ENCODE data around the gene APOC3. TPM values are rescaled to one million over a fixed set of nuclear protein-coding genes. Genes with fewer than 3 reads are reported as not detected.

APOC3 gene
- total and polyA plus RNA-seq, 9 of the 15 experiments (the other 6 are each of a cell fraction or from before 2014, with no cell fraction given): 1.1 TPM; not detected in 8

- no peak for TF ChIP-seq RERE (CRISPR knock-in tag; IDR thresholded peaks at IDR 0.05; ENCODE audit: borderline replicate concordance)
- TF ChIP-seq SPI1 (IDR thresholded peaks at IDR 0.05; ENCODE audit: borderline replicate concordance, low read depth, low read length): peak; percentile 33; the same call in 1 of the 2 replicates
- peak in 1 of 2 experiments; percentile 39; a peak in 3 of 4 replicates for TF ChIP-seq NRF1 (conservative IDR thresholded peaks at IDR 0.05 in 1 of 2, IDR thresholded peaks at IDR 0.05 in 1 of 2)
- TF ChIP-seq SMARCE1 (IDR thresholded peaks at IDR 0.05): 0 out of 2 replicates have a peak, but pooled peaks have one; percentile 29
- peak; percentile 78 for TF ChIP-seq SUPT5H (IDR thresholded peaks at IDR 0.05)
- peak; percentile 47; the same call in 1 of the 2 replicates for TF ChIP-seq C11orf30 (IDR thresholded peaks at IDR 0.05; ENCODE audit: low read depth)
- no peak for TF ChIP-seq ZNF444 (CRISPR knock-in tag; IDR thresholded peaks at IDR 0.05)
- peak; percentile 84 for TF ChIP-seq PCBP1 (IDR thresholded peaks at IDR 0.05; ENCODE audit: low read depth, low read length, poor library complexity, severe bottlenecking)
- no peak for TF ChIP-seq RBM34 (IDR thresholded peaks at IDR 0.05; ENCODE audit: borderline replicate concordance, insufficient read depth, low read length)
- TF ChIP-seq ATF1 (CRISPR knock-in tag; IDR thresholded peaks at IDR 0.05): no peak
- peak; percentile 92 for TF ChIP-seq ATF1 (tag; IDR thresholded peaks at IDR 0.05)
- TF ChIP-seq SP1 (CRISPR knock-in tag; IDR thresholded peaks at IDR 0.05): peak; percentile 66
- peak; percentile 93 for TF ChIP-seq MYC (IDR thresholded peaks at IDR 0.05; ENCODE audit: low read depth, low read length)
- TF ChIP-seq MYC (CRISPR knock-in tag; IDR thresholded peaks at IDR 0.05; ENCODE audit: borderline replicate concordance, low read depth): no peak
- TF ChIP-seq KDM4B (IDR thresholded peaks at IDR 0.05; ENCODE audit: borderline replicate concordance in 2 of 2, low read depth in 1 of 2): peak in 1 of 2 experiments; percentile 39; a peak in 1 of 4 replicates
- no peak for TF ChIP-seq FOXM1 (IDR thresholded peaks at IDR 0.05; ENCODE audit: low read depth)
- TF ChIP-seq FOXM1 (CRISPR knock-in tag; IDR thresholded peaks at IDR 0.05; ENCODE audit: low read depth): no peak
- no peak for TF ChIP-seq HLTF (IDR thresholded peaks at IDR 0.05)
- TF ChIP-seq NCOA6 (IDR thresholded peaks at IDR 0.05): peak; percentile 72; the same call in 1 of the 2 replicates
- peak; percentile 56; the same call in 1 of the 2 replicates for TF ChIP-seq L3MBTL2 (IDR thresholded peaks at IDR 0.05)
- no peak for TF ChIP-seq ADNP (tag; IDR thresholded peaks at IDR 0.05)
- peak; percentile 95 for TF ChIP-seq GABPA (tag; conservative IDR thresholded peaks at IDR 0.05; ENCODE audit: low read depth)
- no peak for TF ChIP-seq ZNF696 (CRISPR knock-in tag; conservative IDR thresholded peaks at IDR 0.05)
- no peak for TF ChIP-seq HIVEP1 (CRISPR knock-in tag; IDR thresholded peaks at IDR 0.05)
- TF ChIP-seq ETS2 (tag; IDR thresholded peaks at IDR 0.05; ENCODE audit: borderline replicate concordance, poor library complexity, severe bottlenecking): no peak
These were observed 41.8 kb upstream of the APOC3 start, which contains the start of gene ZPR1 (continued) for GRCh38 chr11:116787786-116788486.

Measured in K562 (cell line).